Testis (tissue), 3 donors: ENCODE data around the gene KCNH5. TPM values are rescaled to one million over a fixed set of nuclear protein-coding genes. Genes with fewer than 3 reads are reported as not detected.

Experiments used
- DNase-seq: peaks from one replicate; pipeline ENCODE4 v3.0.0-alpha.2; 2019
- H3K27ac ChIP-seq, 2 donors: fragments of 200-600 bp; sonication (generic); one replicate each; pipeline ENCODE4 v1.5.1; 2019
- H3K27me3 ChIP-seq: fragments of 200-600 bp; sonication (generic); one replicate; pipeline ENCODE4 v1.5.1; 2019
- H3K36me3 ChIP-seq: fragments of 200-600 bp; sonication (generic); one replicate; pipeline ENCODE4 v1.5.1; 2017; ENCODE audit warnings: low read depth; ENCODE audit errors: missing control alignments
- H3K4me1 ChIP-seq: fragments of 200-600 bp; sonication (generic); one replicate; pipeline ENCODE4 v1.5.1; 2019
- H3K4me3 ChIP-seq, 2 donors: fragments of 200-600 bp; sonication (generic); one replicate each; pipeline ENCODE4 v1.5.1; 2017 to 2019
- H3K9me3 ChIP-seq: fragments of 200-600 bp; sonication (generic); one replicate; pipeline ENCODE4 v1.5.1; 2017
- POLR2A ChIP-seq: fragments of 450-650 bp; IDR thresholded peaks from one replicate; pipeline ENCODE4 v1.6.1; 2017; ENCODE audit warnings: antibody characterized with exemption, mild to moderate bottlenecking, moderate library complexity
- WGBS, 2 donors: methylation state at CpG; one replicate each; pipeline ENCODE4 v1.1.5; 2018; 5-methylcytosine and 5-hydroxymethylcytosine counted together
- intact Hi-C: fragments of 100-400 bp; cut with DNase I; formaldehyde crosslinking; loops from one replicate; pipeline ENCODE4 v1.15.1; 2023; ENCODE audit warnings: low total_unique reads
- polyA plus RNA-seq: library from polyadenylated mRNA; stranded (reverse); fragments of 350-450 nt; fragmentation: Illumina TruSeq; extraction: RNeasy Lipid Tissue Mini Kit (QIAGEN cat#74804); gene quantifications from one replicate; pipeline ENCODE4 v1.2.3, GENCODE V29; 2014; ENCODE audit warnings: low read depth, low replicate concordance; ENCODE audit not compliant: insufficient read depth
- total RNA-seq, 2 donors: library from RNA; depleted of rRNA; stranded (reverse); fragments of >200 nt; gene quantifications; one replicate each; pipeline ENCODE4 v1.2.3, GENCODE V29; 2016
- TF ChIP-seq, protein P1 (sequence below), 3 experiments: fragments of 450-650 bp in 2 of 3; fragments of 200-600 bp in 1 of 3; sonication (generic) in 1 of 3; IDR thresholded peaks; one replicate each; pipeline ENCODE4 v1.5.1; 2016 to 2019; ENCODE audit warnings: antibody characterized with exemption in 3 of 3, mild to moderate bottlenecking in 2 of 3, moderate library complexity in 1 of 3

Gene KCNH5
- total and polyA plus RNA-seq, 3 donors from 2014 or later: 0.53 to 1.7 (median 0.93) TPM

DNA sequence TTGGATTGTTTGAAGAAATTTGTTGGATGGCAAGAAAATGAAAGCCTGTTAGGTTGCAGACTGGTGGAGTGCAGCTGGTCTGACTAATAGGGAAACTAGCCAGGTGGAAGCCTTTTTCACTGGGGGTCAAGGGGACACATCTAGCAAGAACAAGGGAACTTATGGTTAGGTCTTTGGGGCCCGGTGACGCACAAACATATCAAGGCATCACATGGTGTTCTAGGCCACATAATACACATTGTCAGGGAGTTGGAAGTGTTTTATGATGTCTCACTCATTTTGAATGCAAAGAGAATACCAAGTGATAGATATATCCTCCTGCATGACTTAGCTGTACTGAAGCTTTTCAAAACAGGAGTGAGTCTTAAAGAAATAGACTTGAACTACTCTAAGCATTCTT, 351.2 kb downstream of the KCNH5 start:
- H3K27me3 ChIP-seq: no peaks in the 10 kb centered on the region
- no peak overlapping the region for H3K4me3 ChIP-seq
- H3K4me1 ChIP-seq: no peaks in the 10 kb centered on the region
- H3K36me3 ChIP-seq: no peaks in the 10 kb centered on the region
- H3K27ac ChIP-seq: no peak overlapping the region
- intact Hi-C loops: no loop called here
- TF ChIP-seq, protein P1, sequence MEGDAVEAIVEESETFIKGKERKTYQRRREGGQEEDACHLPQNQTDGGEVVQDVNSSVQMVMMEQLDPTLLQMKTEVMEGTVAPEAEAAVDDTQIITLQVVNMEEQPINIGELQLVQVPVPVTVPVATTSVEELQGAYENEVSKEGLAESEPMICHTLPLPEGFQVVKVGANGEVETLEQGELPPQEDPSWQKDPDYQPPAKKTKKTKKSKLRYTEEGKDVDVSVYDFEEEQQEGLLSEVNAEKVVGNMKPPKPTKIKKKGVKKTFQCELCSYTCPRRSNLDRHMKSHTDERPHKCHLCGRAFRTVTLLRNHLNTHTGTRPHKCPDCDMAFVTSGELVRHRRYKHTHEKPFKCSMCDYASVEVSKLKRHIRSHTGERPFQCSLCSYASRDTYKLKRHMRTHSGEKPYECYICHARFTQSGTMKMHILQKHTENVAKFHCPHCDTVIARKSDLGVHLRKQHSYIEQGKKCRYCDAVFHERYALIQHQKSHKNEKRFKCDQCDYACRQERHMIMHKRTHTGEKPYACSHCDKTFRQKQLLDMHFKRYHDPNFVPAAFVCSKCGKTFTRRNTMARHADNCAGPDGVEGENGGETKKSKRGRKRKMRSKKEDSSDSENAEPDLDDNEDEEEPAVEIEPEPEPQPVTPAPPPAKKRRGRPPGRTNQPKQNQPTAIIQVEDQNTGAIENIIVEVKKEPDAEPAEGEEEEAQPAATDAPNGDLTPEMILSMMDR (IDR thresholded peaks at IDR 0.05): no peak
- no peak for TF ChIP-seq POLR2A
- 80 to 95% methylated on average over 2 of the region's 2 CpGs for WGBS, 2 donors
- no peaks in the 10 kb centered on the region for H3K9me3 ChIP-seq
- no peak for DNase-seq

DNA sequence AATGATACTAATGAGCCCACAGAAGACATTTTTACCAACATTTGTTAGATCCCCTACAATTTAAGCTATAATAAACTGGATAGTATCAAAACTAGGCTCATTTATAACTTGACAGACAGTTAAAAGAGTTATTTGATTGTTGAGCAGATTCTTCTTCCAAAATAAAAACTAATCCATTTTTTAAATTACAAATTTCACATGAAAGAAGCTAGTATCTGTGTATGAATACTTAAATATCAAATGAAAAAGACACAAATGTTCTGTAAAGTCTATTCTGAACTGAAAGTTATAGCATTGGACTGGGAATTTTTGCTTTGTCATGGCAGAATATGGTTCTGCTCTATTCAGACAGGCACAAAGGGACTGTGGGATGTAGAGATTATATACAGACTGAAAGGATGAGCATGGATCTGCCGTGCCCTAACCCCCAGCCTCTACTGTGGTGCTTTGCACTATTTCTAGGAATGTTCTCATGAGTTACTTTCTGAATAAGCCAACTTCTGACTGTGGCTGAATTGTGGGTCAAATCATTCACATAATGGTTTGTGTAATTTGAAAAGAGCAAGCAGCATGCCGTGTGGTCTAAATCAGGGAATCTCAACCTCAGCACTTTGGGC, 352.7 kb downstream of the KCNH5 start:
- Histone ChIP-seq H3K9me3 (no peaks in the 10 kb centered on the region), H3K27ac (no peak overlapping the region), H3K36me3 (no peaks in the 10 kb centered on the region), H3K4me1 (no peaks in the 10 kb centered on the region), H3K27me3 (no peaks in the 10 kb centered on the region), H3K4me3 (no peak overlapping the region)
- WGBS, 2 donors: 90 to 91% methylated on average over 2 of the region's 2 CpGs
- TF ChIP-seq POLR2A: no peak
- TF ChIP-seq, protein P1 (IDR thresholded peaks at IDR 0.05): no peak
- no peak for DNase-seq
- intact Hi-C loops: no loop called here

DNA sequence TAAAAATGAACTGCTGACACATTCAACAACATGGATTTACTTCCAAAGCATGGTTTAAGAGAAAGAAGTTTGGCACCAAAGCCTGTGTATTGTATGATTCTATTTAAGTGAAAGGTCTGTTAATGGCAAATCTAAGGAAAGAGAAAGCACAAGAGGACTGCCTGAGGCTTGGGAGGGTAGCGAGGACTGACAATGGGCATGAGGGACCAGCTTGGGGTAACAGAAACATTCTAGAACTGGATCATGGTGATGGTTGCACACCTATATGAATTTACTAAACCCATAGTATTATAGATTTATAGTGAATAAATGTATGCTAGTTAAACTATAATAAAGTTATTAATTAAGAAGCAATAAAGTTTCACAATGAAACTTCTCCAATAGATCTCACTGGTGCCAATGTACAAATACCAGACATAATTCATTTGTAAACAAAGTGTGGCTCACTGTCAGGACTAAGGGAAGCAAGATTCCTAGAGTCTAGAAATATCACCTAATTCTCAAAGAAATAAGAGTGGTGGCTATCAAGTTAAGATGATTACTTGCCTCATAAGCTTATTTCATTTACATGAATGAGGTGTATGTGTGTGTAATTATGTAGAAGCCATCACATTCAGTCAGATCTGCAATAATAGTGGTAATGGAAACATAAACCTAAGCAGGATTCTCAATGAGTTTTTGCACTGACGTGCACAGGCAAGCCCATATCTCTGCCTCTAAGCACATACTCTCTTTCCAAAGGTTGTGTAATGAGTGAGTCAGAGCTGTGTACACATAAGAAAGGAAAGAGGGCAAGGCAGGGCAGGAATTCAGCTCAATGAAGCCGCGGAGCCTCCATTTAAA, 353.4 kb downstream of the KCNH5 start:
- intact Hi-C loops: no loop called here
- no peak for DNase-seq
- H3K4me3 ChIP-seq: no peak overlapping the region
- no peaks in the 10 kb centered on the region for H3K9me3 ChIP-seq
- TF ChIP-seq POLR2A: no peak
- TF ChIP-seq, protein P1 (IDR thresholded peaks at IDR 0.05): no peak
- H3K4me1 ChIP-seq: no peaks in the 10 kb centered on the region
- H3K36me3 ChIP-seq: no peaks in the 10 kb centered on the region
- 75 to 83% methylated on average over 4 of the region's 4 CpGs for WGBS, 2 donors
- H3K27me3 ChIP-seq: no peaks in the 10 kb centered on the region
- no peak overlapping the region for H3K27ac ChIP-seq

DNA sequence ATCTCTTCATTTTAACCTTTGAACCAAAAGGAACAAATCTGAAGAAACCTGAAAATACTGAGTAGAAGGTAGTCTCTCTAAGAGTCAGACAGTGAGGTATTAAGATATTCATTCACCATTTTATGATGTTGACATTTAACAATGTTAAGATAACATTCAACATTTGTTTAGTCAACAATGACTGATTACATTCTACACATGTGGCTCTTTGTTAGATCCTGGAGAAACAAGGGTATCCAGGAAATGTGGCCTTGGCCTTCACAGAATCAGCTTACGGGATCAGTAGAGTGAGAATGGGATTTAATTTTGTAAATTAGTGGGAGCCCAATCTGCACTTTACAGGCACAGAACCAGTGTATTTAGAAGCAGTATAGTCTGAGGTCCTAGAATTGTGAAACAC, 355.5 kb downstream of the KCNH5 start:
- Histone ChIP-seq H3K9me3 (no peaks in the 10 kb centered on the region), H3K27ac (no peak overlapping the region), H3K36me3 (no peaks in the 10 kb centered on the region), H3K4me1 (no peaks in the 10 kb centered on the region), H3K27me3 (no peaks in the 10 kb centered on the region), H3K4me3 (no peak overlapping the region)
- intact Hi-C loops: no loop called here
- WGBS, 2 donors: 82 to 87% methylated on average over 1 of the region's 1 CpG
- DNase-seq: no peak
- TF ChIP-seq POLR2A: no peak
- TF ChIP-seq, protein P1 (IDR thresholded peaks at IDR 0.05): no peak
